ENCODE data around the gene ALKBH5.

DNA sequence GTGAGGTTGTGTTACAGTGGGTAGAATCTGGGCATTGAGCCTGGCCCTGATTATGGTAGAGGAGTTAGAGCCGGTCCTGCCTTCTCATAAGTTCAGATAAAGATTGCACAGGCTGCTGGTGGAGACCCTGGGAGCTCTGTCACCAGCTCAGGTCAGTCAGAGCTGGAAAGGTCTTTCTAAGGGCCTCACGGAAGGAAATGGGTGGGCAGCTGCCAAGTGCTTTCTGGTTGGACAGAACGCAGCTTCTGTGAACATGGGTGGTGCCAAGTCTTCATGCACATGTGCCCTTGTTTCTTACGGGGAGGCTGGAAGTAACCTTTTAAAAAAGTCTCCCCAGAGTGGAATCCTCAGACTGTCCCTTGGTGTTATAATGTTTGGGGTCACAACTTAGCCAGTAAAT, 14.9 kb downstream of the ALKBH5 start:
- TF ChIP-seq, protein P1, sequence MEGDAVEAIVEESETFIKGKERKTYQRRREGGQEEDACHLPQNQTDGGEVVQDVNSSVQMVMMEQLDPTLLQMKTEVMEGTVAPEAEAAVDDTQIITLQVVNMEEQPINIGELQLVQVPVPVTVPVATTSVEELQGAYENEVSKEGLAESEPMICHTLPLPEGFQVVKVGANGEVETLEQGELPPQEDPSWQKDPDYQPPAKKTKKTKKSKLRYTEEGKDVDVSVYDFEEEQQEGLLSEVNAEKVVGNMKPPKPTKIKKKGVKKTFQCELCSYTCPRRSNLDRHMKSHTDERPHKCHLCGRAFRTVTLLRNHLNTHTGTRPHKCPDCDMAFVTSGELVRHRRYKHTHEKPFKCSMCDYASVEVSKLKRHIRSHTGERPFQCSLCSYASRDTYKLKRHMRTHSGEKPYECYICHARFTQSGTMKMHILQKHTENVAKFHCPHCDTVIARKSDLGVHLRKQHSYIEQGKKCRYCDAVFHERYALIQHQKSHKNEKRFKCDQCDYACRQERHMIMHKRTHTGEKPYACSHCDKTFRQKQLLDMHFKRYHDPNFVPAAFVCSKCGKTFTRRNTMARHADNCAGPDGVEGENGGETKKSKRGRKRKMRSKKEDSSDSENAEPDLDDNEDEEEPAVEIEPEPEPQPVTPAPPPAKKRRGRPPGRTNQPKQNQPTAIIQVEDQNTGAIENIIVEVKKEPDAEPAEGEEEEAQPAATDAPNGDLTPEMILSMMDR (IDR thresholded peaks at IDR 0.05): no peak
- no peak for TF ChIP-seq POLR2A (IDR thresholded peaks at IDR 0.05)

Data from tibial nerve (tissue), 3 donors.